Right lobe of liver (tissue), 6 donors: ENCODE data around the gene MTHFS. TPM values are rescaled to one million over a fixed set of nuclear protein-coding genes. Genes with fewer than 3 reads are reported as not detected.

ENCODE experiments used
- ATAC-seq, 4 donors: fragments of 200-7000 bp; cut with Tn5 transposase; one replicate each; pipeline ENCODE4 v1.9.1; 2020; ENCODE audit warnings: mild to moderate bottlenecking in 4 of 4, moderate library complexity in 4 of 4
- DNase-seq, 3 donors: peaks; one replicate each; pipeline ENCODE4 v3.0.0-alpha.2; 2020
- H3K27ac ChIP-seq, 3 donors: fragments of 200-600 bp; one replicate each; pipeline ENCODE4 v1.8.0; 2022
- H3K27me3 ChIP-seq, 2 donors: fragments of 200-600 bp; one replicate each; pipeline ENCODE4 v1.8.0; 2022
- H3K36me3 ChIP-seq, 4 donors: fragments of 200-600 bp; sonication (generic) in 1 of 4; one replicate each; pipeline versions ENCODE4 v1.5.1 to v1.8.0; 2017 to 2022; ENCODE audit warnings: control low read depth in 1 of 4
- H3K4me1 ChIP-seq, 4 donors: fragments of 200-600 bp; sonication (generic) in 1 of 4; one replicate each; pipeline versions ENCODE4 v1.5.1 to v1.8.0; 2017 to 2022; ENCODE audit warnings: control low read depth in 1 of 4
- H3K4me3 ChIP-seq, 3 donors: fragments of 200-600 bp; one replicate each; pipeline ENCODE4 v1.8.0; 2022
- H3K9me3 ChIP-seq, 4 donors: fragments of 200-600 bp; sonication (generic) in 1 of 4; one replicate each; pipeline versions ENCODE4 v1.5.1 to v1.8.0; 2017 to 2022; ENCODE audit warnings: control low read depth in 1 of 4
- POLR2A ChIP-seq: fragments of 450-650 bp; IDR thresholded peaks from one replicate; pipeline ENCODE4 v1.6.1; 2017; ENCODE audit warnings: antibody characterized with exemption, mild to moderate bottlenecking
- WGBS: methylation state at CpG from one replicate; pipeline ENCODE4 v1.1.6; 2018; ENCODE audit warnings: low coverage, low lambda C conversion rate; ENCODE audit not compliant: insufficient coverage; ENCODE audit errors: missing lambda C conversion rate; 5-methylcytosine and 5-hydroxymethylcytosine counted together
- intact Hi-C, 2 donors: fragments of 100-400 bp; cut with DNase I; formaldehyde crosslinking; loops; one replicate each; pipeline versions ENCODE4 v1.11.2 to v1.14.1; 2022
- total RNA-seq, 6 experiments: library from RNA; depleted of rRNA in 2 of 6; stranded (reverse); fragments of >200 nt in 2 of 6; fragmentation: NEBNext Ultra II Directional in 3 of 6; extraction: Animal tissue kit (Norgen Biotek cat#: 25700) in 3 of 6; gene quantifications; one replicate each; pipeline versions ENCODE4 v1.1.0 to v1.2.4, GENCODE V29; 2016 to 2023
- TF ChIP-seq, protein P1 (sequence below), 4 donors: fragments of 200-600 bp in 3 of 4; fragments of 450-650 bp in 1 of 4; IDR thresholded peaks; one replicate each; pipeline versions ENCODE4 v1.5.1 to v1.8.0; 2016 to 2022; ENCODE audit warnings: antibody characterized with exemption in 4 of 4, mild to moderate bottlenecking in 2 of 4
- donor health status: DM: no; HTN: yes; CAD: no.
- donor health status: DM: no; HTN: no; CAD: no.
- donor health status: DM: no; HTN: no; CAD: no.
- donor health status: DM: no; HTN: yes; CAD: no.
- donor health status: DM: no; HTN: yes; CAD: no.

The MTHFS gene
- total RNA-seq, 6 experiments from 2014 or later, result 82.7 to 186 (median 158) TPM

DNA sequence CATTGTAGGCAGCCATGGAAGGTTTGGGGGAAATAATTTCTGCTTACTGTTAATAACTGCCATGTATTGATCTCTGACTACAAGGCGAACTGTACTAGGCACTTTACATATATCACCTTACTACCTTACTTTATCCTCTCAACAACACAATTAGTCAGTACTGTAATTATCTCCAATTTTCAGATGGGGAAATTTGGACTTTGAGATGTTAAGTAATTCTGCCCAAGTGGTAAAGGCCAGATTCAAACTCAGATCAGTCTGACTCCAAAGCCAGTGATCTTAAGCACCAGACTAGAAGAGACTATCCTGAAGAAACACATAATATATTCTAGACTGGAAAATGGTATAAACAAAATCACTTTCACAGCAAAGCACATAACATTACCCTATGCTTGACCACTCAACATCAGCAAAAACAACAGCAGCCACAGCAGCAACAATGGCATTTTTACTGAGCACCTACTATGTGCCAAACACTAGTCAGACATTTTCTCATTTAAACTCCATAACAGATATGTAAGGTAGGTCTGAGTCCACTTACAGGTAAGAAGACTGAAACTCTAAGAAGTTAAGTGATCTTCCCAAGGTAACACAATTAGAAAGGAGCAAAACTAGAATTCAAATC, 13.1 kb downstream of the MTHFS start:
- DNase-seq (no peak), ATAC-seq (peak; percentile 4 to 22 (median 14))
- no peak overlapping the region for H3K4me3 ChIP-seq
- H3K36me3 ChIP-seq, result peaks cover 0 to 39% (median 4%) of the 10 kb centered on the region in 4 donors
- peaks cover 0 to 74% (median 22%) of the 10 kb centered on the region in 4 donors for H3K4me1 ChIP-seq
- intact Hi-C loops, result no loop called here
- WGBS, result 44% methylated on average over 1 of the region's 1 CpG
- H3K27ac ChIP-seq, result peak overlapping the region in 2 of 3 donors; percentile 99 to 100
- H3K9me3 ChIP-seq, result peaks cover 0 to under 1% (median 0%) of the 10 kb centered on the region in 4 donors
- TF ChIP-seq POLR2A, result no peak
- TF ChIP-seq, protein P1, sequence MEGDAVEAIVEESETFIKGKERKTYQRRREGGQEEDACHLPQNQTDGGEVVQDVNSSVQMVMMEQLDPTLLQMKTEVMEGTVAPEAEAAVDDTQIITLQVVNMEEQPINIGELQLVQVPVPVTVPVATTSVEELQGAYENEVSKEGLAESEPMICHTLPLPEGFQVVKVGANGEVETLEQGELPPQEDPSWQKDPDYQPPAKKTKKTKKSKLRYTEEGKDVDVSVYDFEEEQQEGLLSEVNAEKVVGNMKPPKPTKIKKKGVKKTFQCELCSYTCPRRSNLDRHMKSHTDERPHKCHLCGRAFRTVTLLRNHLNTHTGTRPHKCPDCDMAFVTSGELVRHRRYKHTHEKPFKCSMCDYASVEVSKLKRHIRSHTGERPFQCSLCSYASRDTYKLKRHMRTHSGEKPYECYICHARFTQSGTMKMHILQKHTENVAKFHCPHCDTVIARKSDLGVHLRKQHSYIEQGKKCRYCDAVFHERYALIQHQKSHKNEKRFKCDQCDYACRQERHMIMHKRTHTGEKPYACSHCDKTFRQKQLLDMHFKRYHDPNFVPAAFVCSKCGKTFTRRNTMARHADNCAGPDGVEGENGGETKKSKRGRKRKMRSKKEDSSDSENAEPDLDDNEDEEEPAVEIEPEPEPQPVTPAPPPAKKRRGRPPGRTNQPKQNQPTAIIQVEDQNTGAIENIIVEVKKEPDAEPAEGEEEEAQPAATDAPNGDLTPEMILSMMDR (IDR thresholded peaks at IDR 0.05), result no peak
- H3K27me3 ChIP-seq, result no peaks in the 10 kb centered on the region

DNA sequence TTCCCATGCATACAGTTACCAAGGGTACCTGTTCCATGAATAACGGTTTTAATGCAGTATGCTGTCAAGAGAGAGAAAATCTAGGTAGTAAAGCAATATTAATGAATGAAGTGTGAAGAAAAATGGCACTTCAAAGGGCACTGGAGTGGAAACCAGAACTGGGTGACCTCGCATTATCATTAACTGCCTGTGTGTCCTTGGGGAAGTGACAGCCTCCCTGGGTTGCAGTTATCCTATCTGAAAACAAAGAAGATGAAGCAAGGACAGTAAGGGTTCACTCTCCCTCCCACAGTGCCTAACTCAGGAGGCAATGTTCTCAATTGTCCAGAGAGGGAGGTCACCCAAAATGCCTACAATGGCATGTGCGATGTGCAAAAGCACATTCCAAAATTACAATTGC, 15.1 kb downstream of the MTHFS start:
- intact Hi-C loops, result no loop called here
- 55% methylated on average over 3 of the region's 3 CpGs for WGBS
- H3K4me1 ChIP-seq, result peaks cover 0 to 55% (median 13%) of the 10 kb centered on the region in 4 donors
- H3K36me3 ChIP-seq, result peaks cover 0 to 42% (median 2%) of the 10 kb centered on the region in 4 donors
- peak in 2 of 4 donors; percentile 5 to 11 for ATAC-seq
- H3K27me3 ChIP-seq, result no peaks in the 10 kb centered on the region
- no peak overlapping the region for H3K4me3 ChIP-seq
- peak overlapping the region in 1 of 3 donors; percentile 16 for H3K27ac ChIP-seq
- peaks cover 0 to 5% (median 2%) of the 10 kb centered on the region in 4 donors for H3K9me3 ChIP-seq
- no peak for TF ChIP-seq POLR2A
- no peak for DNase-seq

DNA sequence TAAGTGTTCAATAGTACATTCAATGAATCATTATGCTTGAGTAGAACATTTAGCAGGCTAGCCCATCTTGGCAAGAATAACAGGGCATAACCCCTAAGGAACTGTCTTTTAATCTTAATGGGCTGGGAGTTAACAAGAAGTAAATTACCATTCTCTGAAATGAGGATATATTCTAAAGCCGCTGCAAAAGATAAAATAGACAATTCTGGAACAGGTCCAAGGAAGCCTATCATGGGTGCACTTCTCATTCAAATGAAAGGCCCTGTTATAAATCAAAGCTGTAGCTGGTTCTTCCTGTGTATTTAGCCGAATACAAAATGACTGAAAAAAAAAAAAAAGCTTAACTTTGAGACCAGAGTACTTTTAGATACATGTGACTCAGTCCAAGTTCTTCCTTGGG, 15.6 kb downstream of the MTHFS start:
- Histone ChIP-seq H3K4me3 (no peak overlapping the region), H3K9me3 (peaks cover 0 to 5% (median 2%) of the 10 kb centered on the region in 4 donors), H3K27ac (peak overlapping the region in 1 of 3 donors; percentile 16), H3K27me3 (no peaks in the 10 kb centered on the region), H3K4me1 (peaks cover 0 to 51% (median 12%) of the 10 kb centered on the region in 4 donors), H3K36me3 (peaks cover 0 to 42% (median 2%) of the 10 kb centered on the region in 4 donors)
- ATAC-seq (no peak), DNase-seq (no peak)
- no peak for TF ChIP-seq POLR2A
- TF ChIP-seq, protein P1 (IDR thresholded peaks at IDR 0.05), result no peak
- WGBS, result 51% methylated on average over 2 of the region's 2 CpGs
- intact Hi-C loops, result no loop called here

DNA sequence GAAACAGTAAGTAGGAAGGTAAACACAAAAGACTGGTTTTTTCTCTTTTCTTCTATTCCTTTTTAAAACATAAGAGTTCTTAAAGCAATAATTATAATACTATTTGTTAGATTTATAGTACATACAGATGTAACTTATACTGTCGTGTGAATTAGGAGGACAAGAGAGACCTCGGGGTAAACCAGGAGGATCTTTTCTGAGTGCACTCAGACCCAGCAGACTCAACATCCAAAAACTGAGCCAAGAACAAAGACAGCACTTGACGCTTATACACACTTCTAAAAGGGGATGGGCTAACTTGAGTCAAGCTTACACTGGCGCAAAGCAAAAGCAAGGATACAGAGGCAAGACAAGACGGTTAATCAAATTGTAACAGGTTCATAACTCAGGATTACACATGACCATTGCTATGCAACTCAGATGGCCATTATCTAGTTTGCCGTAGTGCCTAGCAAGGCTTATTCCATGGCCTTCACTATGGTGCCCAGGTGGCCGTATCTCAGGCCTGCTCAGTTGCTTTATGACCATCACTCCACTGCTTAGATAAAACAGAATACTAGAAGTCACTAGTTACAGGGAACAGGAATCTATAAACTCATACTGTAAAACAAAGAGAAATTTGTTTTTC, 18.6 kb downstream of the MTHFS start:
- H3K27me3 ChIP-seq, result no peaks in the 10 kb centered on the region
- intact Hi-C loops, result no loop called here
- H3K4me3 ChIP-seq, result no peak overlapping the region
- TF ChIP-seq, protein P1 (IDR thresholded peaks at IDR 0.05), result no peak
- no peak for TF ChIP-seq POLR2A
- peaks cover 0 to 5% (median 2%) of the 10 kb centered on the region in 4 donors for H3K9me3 ChIP-seq
- ATAC-seq (no peak), DNase-seq (no peak)
- H3K4me1 ChIP-seq, result peaks cover 0 to 34% (median 2%) of the 10 kb centered on the region in 4 donors
- no peak overlapping the region for H3K27ac ChIP-seq
- 81% methylated on average over 6 of the region's 7 CpGs for WGBS
- H3K36me3 ChIP-seq, result peaks cover 0 to 36% (median 2%) of the 10 kb centered on the region in 4 donors

DNA sequence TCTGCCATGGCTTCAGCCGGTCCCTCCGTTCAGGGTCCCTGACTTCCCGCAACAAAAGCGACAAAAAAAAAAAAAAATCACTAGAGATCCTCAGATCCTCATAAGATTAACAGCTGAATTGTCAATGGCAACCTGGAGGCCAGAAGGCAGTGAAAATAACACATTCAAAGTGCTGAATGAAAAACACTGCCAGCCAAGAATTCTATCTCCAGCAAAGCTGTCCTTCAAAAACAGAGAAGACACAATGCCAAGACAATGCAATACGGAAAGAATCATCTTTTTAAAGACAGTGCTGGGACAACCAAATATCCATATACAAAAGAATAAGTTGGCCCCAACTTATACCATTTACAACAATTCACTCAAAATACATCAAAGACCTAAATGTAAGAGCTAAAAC, 21.6 kb downstream of the MTHFS start:
- no peak for DNase-seq
- intact Hi-C loops, result no loop called here
- H3K9me3 ChIP-seq, result peaks cover 0 to 5% (median 2%) of the 10 kb centered on the region in 4 donors
- ATAC-seq, result no peak
- H3K36me3 ChIP-seq, result peaks cover 0 to 26% (median 3%) of the 10 kb centered on the region in 4 donors
- TF ChIP-seq, protein P1 (IDR thresholded peaks at IDR 0.05), result no peak
- no peak for TF ChIP-seq POLR2A
- WGBS, result 93% methylated on average over 5 of the region's 5 CpGs
- no peak overlapping the region for H3K27ac ChIP-seq
- no peak overlapping the region for H3K4me3 ChIP-seq
- no peaks in the 10 kb centered on the region for H3K27me3 ChIP-seq
- H3K4me1 ChIP-seq, result peaks cover 0 to 29% (median 1%) of the 10 kb centered on the region in 4 donors
